Fibroblast of villous mesenchyme (primary cell): ENCODE results near the gene HLA-E. TPM values are rescaled to one million over a fixed set of nuclear protein-coding genes. Genes with fewer than 3 reads are reported as not detected.
"Not testable (repeated sequence)": the region's sequence is repeated elsewhere in the genome, so short reads cannot be mapped to it uniquely, and the experiment has no call there.

Experiments used
- DNase-seq: peaks from one replicate; pipeline ENCODE4 v3.0.0-alpha.2; 2010; ENCODE audit warnings: low read depth
- H3K4me3 ChIP-seq: 2 replicates; pipeline ENCODE4 v1.5.1; 2011; ENCODE audit warnings: low read depth, mild to moderate bottlenecking, low read length
- total RNA-seq: library from RNA; depleted of rRNA; stranded (reverse); fragments of >200 nt; gene quantifications from 2 replicates; pipeline ENCODE4 v1.2.3, GENCODE V29; 2012
- TF ChIP-seq, protein P1 (sequence below): IDR thresholded peaks from 2 replicates; pipeline ENCODE4 v1.5.1; 2012; ENCODE audit warnings: low read depth, mild to moderate bottlenecking, low read length; ENCODE audit not compliant: insufficient read depth

HLA-E gene
- total RNA-seq, 1 donor = 165 TPM

DNA sequence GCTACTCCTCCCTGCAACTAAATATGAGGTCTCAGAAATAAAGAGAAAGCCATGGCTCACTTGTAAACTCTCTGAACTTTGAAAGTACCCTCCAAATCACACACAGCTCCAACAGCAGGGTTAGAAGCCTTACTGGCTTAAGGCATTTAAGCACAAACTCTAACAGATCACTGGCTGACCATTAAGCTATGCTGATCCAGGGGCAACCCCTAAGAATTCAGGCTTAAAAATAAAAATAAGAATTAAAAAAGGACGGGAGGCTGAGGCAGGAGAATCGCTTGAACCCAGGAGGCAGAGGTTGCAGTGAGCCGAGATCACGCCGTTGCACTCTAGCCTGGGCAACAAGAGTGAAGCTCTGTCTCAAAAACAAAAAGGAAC lies 21.8 kb downstream of the HLA-E start:
- H3K4me3 ChIP-seq = no peak overlapping the region
- TF ChIP-seq, protein P1, sequence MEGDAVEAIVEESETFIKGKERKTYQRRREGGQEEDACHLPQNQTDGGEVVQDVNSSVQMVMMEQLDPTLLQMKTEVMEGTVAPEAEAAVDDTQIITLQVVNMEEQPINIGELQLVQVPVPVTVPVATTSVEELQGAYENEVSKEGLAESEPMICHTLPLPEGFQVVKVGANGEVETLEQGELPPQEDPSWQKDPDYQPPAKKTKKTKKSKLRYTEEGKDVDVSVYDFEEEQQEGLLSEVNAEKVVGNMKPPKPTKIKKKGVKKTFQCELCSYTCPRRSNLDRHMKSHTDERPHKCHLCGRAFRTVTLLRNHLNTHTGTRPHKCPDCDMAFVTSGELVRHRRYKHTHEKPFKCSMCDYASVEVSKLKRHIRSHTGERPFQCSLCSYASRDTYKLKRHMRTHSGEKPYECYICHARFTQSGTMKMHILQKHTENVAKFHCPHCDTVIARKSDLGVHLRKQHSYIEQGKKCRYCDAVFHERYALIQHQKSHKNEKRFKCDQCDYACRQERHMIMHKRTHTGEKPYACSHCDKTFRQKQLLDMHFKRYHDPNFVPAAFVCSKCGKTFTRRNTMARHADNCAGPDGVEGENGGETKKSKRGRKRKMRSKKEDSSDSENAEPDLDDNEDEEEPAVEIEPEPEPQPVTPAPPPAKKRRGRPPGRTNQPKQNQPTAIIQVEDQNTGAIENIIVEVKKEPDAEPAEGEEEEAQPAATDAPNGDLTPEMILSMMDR = no peak
- no peak for DNase-seq

DNA sequence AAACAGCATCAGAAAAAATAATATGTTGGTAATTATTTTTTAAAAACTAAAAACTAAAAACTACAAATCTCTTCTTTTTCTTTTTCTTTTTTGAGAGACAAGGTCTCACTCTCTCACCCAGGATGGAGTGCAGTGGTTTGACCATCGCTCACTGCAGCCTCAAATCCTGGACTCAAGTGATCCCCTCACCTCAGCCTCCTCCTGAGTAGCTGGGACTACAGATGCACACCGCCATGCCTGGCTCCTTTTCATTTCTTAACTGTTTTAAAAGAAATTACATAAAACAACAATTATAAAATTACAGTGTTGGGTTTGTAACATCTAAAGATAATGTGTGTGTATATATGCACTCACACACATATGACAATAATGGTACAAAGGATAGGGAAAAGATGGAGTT lies 24.1 kb downstream of the HLA-E start:
- no peak overlapping the region for H3K4me3 ChIP-seq
- DNase-seq = no peak
- TF ChIP-seq, protein P1 = no peak

DNA sequence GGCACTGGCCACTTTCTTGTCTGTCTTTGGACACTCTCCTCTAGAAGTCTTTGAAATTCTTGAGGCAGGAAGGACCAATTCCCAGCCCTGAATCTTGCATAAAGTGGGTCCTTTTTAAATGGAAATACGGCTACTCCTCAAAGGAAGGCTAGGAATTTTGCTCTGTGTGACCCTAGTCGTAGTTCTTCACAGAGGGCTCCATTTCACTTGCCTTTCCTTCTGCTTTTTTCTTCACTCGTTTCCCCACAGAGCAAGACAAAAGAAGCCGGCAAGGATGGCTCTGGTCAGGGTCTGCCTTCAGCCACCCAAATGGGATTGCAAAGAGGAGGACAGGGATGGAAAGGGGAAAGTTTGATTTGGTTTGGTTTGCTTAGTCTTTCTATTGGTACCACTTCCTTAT lies 25.8 kb downstream of the HLA-E start:
- DNase-seq = no peak
- TF ChIP-seq, protein P1 = no peak
- no peak overlapping the region for H3K4me3 ChIP-seq

DNA sequence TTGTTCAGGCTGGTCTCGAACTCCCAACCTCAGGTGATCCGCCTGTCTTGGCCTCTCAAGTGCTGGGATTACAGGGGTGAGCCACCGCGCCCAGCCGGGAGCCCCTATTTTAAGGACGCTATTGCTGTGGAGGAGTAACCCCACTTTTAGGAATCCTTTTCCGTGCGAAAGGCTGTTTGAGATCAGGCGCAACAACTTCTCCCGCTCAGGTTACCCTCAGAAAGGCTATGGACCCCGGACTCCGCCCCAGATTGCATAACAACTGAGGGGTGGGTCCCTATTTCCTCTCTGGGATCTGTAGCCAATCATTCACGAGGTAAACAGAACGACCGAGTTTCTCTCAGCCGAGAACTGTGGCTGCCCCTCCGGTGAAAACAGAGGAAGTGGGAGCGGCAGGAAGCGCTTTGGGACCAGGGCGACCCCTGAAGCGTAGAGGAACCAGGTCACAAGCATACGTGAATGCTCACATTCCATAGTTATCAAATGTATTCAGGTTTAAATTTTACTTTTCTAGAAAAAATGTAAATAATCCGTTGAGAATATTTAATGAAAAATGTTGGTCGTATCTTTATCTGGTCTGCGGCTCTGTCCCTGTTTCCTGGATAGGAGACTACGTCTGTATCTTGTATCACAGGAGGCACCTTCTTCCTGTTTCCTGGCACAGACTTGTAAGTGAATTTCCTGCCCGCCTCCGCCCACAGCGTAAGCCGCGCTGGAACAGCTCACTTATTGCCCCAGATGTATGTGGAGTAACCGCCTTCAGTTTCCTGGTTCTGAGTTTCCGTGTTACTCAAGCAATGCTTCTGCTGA lies 26.8 kb downstream of the HLA-E start:
- peak overlapping the region; percentile 62 for H3K4me3 ChIP-seq
- TF ChIP-seq, protein P1 = no peak
- DNase-seq = peak; percentile 96

DNA sequence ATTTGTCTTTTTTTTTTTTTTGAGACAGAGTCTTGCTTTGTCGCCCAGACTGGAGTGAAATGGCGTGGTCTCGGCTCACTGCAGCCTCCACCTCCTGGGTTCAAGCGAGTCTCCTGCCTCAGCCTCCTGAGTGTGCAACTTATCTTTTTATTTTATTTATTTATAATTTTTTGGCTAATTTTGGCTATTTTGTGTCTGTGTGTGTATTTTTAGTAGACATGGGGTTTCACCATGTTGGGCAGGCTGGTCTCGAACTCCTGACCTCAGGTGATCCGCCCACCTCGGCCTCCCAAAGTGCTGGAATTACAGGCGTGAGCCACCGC lies 27.4 kb downstream of the HLA-E start:
- DNase-seq = not testable (repeated sequence)
- H3K4me3 ChIP-seq = peak overlapping the region; percentile 62

DNA sequence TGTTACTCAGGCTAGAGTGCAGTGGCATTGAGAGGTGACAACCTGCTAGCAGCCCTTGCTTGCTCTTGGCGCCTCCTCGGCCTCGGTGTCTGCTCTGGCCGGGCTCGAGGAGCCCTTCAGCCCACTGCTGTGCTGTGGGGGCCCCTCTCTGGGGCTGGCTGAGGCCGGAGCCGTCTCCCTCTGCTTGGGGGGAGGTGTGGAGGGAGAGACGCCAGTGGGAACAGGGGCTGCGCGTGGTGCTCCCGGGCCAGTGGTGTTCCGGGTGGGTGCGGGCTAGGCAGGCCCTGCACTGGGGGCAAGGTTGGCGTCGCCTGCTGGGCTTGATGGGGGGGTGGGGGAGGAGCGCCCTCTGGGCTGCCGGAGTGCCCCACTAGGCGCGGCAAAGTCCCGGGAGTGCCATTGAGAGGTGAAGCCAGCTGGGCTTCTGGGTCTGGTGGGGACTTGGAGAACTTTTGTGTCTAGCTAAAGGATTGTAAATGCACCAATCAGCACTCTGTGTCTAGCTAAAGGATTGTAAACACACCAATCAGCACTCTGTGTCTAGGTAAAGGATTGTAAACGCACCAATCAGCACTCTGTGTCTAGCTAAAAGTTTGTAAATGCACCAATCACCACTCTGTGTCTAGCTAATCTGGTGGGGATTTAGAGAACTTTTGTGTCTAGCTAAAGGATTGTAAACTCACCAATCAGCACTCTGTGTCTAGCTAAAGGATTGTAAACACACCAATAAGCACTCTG lies 28.6 kb downstream of the HLA-E start:
- DNase-seq = not testable (repeated sequence)

DNA sequence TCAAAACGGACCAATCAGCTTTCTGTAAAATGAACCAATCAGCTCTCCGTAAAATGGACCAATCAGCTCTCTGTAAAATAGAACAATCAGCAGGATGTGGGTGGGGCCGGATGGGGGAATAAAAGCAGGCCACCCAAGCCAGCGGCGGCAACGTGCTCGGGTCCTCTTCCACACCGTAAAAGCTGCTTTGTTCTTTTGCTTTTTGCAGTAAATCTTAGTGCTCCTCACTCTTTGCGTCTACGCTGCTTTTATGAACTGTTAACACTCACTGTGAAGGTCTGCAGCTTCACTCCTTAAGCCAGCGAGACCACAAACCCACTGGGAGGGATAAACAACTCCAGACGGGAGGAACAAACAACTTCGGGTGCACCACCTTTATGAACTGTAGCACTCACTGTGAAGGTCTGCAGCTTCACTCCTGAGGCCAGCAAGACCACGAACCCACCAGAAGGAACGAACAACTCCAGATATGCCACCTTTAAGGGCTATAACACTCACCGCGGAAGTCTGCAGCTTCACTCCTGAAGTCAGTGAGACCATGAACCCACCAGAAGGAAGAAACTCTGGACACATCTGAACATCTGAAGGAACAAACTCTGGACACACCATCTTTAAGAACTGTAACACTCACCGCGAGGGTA lies 29.3 kb downstream of the HLA-E start:
- DNase-seq, H3K4me3 ChIP-seq: not testable (repeated sequence)

More for the DNA sequence above, 28.6 kb downstream of the HLA-E start:
- H3K4me3 ChIP-seq = not testable (repeated sequence)

DNA sequence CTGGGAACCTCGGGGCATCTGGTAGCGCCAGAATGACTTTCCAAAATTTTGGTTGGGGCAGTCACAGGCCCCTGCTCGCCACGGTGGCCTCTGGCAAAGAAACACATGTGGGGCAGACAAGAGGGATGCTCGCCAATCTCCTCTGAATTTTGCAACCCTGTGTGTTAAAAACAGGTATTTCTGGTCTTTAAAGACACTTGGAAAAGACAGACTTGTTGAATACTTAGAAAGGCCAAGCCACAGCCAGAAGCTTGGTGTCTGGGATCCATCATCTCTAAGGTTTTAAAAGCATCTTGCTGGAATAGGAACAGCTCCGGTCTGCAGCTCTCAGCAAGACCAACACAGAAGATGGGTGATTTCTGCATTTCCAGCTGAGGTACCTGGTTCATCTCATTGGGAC lies 31.2 kb downstream of the HLA-E start:
- TF ChIP-seq, protein P1 = no peak
- DNase-seq = peak; percentile 23
- no peak overlapping the region for H3K4me3 ChIP-seq

DNA sequence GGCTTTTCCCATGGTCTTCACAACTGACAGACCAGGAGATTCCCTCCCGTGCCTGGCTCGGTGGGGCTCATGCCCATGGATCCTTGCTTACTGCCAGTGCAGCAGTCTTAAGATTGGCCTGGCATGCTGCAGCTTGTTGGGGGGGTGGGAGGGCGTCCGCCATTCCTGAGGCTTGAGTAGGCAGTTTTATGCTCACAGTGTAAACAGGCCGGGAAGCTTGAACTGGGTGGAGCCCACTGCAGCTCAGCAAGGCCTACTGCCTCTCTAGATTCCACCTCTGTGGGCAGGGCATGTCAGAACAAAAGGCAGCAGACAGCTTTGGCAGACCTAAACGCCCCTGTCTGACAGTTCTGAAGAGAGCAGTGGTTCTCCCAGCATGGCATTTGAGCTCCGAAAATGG lies 31.8 kb downstream of the HLA-E start:
- DNase-seq = peak; percentile 52
- not testable (repeated sequence) for H3K4me3 ChIP-seq

DNA sequence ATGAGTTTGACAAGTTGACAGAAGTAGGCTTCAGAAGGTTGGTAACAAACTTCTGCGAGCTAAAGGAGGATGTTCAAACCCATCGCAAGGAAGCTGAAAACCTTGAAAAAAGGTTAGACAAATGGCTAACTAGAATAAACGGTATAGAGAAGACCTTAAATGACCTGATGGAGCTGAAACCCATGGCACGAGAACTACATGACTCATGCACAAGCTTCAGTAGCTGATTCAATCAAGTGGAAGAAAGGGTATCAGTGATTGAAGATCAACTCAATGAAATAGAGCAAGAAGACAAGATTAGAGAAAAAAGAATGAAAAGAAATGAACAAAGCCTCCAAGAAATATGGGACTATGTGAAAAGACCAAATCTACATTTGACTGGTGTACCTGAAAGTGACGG lies 32.6 kb downstream of the HLA-E start:
- not testable (repeated sequence) for DNase-seq, H3K4me3 ChIP-seq

DNA sequence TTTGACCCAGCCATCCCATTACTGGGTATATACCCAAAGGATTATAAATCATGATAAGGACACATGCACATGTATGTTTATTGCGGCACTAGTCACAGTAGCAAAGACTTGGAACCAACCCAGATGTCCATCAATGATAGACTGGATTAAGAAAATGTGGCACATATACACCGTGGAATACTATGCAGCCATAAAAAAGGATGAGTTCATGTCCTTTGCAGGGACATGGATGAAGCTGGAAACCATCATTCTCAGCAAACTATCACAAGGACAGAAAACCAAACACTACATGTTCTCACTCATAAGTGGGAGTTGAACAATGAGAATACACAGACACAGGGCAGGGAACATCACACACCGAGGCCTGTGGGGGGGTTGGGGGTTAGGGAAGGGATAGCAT lies 37.1 kb downstream of the HLA-E start:
- not testable (repeated sequence) for DNase-seq, H3K4me3 ChIP-seq

DNA sequence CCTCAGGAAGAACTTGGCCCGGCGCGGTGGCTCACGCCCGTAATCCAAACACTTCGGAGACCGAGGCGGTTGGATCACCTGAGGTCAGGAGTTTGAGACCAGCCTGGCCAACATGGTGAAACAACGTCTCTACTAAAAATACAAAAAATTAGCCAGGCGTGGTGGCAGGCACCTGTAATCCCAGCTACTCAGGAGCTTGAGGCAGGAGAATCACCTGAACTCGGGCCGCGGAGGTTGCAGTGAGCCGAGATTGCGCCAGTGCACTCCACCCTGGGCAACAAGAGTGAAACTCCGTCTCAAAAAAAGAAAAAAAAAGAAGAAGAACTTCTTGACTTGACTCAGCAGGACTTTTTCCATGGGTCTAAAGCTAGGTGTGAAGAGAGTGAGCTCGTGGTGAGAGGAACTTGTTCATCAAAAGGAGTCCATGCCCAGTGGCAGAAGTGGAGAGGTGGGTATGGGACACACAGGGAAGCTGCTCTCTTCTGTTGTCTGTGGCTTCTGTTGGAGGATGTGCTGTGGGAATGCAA lies 40.1 kb downstream of the HLA-E start:
- H3K4me3 ChIP-seq = not testable (repeated sequence)

More for the DNA sequence above, 40.1 kb downstream of the HLA-E start:
- DNase-seq = not testable (repeated sequence)
